HepG2 (cell line): Measurements from ENCODE around the gene ATRN. TPM values are rescaled to one million over a fixed set of nuclear protein-coding genes. Genes with fewer than 3 reads are reported as not detected.

Experiments
- ATAC-seq: fragments of 200-7000 bp; cut with Tn5 transposase; 3 replicates; pipeline ENCODE4 v1.9.1; 2020; ENCODE audit warnings: mild to moderate bottlenecking, moderate library complexity
- BruUV-seq: library from RNA; stranded (reverse); fragments of 400-500 nt; replicated peaks from 2 replicates; lab custom pipeline; 2021; lab: Mats Ljungman, UMichigan
- CTCF ChIA-PET: fragments of 300-600 bp; formaldehyde crosslinking; extraction: SDS; loops from one replicate; lab custom pipeline; 2021; ENCODE audit warnings: low total read pairs, inconsistent platforms, low intra/inter-chr PET ratio; lab: Yijun Ruan, JAX
- POLR2A ChIA-PET: fragments of 350-600 bp; sonication (Branson Sonifier 250); formaldehyde crosslinking; loops from one replicate; lab custom pipeline; 2020; ENCODE audit warnings: antibody characterized with exemption, inconsistent platforms; lab: Yijun Ruan, JAX
- DNase-seq: peaks from one replicate; pipeline ENCODE4 v3.0.0-alpha.2; 2015; ENCODE audit warnings: low spot score
- FAIRE-seq: peaks from 3 replicates; lab custom pipeline; 2011; peaks lifted over from hg19 to GRCh38; lab: Jason Lieb, UNC
- H2AFZ ChIP-seq: one replicate; pipeline ENCODE4 v1.6.1; 2011; ENCODE audit warnings: low read length, inconsistent platforms
- H3K27ac ChIP-seq: fragments of 300-600 bp; 3 replicates; pipeline ENCODE4 v1.8.0; 2011; ENCODE audit warnings: mixed run types, mild to moderate bottlenecking, mixed read lengths, low read length, inconsistent platforms; ENCODE audit not compliant: insufficient read depth; ENCODE audit errors: extremely low read length
- H3K27me3 ChIP-seq, 2 experiments: fragments of 200-600 bp in 1 of 2; 2 replicates in 1 of 2; 3 replicates in 1 of 2; pipeline versions ENCODE4 v1.6.0 to v1.8.0; 2011; ENCODE audit warnings: low read length in 2 of 2, mild to moderate bottlenecking in 2 of 2, moderate library complexity in 2 of 2, inconsistent platforms in 1 of 2; ENCODE audit not compliant: insufficient read depth in 2 of 2, control insufficient read depth in 1 of 2
- H3K36me3 ChIP-seq, 2 experiments: fragments of 200-600 bp in 1 of 2; replicated peaks in 1 of 2; 2 replicates in 1 of 2; 3 replicates in 1 of 2; pipeline versions ENCODE4 v1.5.1 to v1.8.0; 2011; ENCODE audit warnings: low read length in 2 of 2, inconsistent platforms in 1 of 2; ENCODE audit not compliant: insufficient read depth in 2 of 2, control insufficient read depth in 1 of 2
- H3K4me1 ChIP-seq: 2 replicates; pipeline ENCODE4 v1.5.1; 2012; ENCODE audit warnings: low read length, inconsistent platforms; ENCODE audit not compliant: insufficient read depth
- H3K4me2 ChIP-seq: 2 replicates; pipeline ENCODE4 v1.6.0; 2011; ENCODE audit warnings: low read depth, low read length, inconsistent platforms
- H3K4me3 ChIP-seq, 3 experiments: fragments of 200-600 bp in 1 of 3; sonication (generic), shearing (Covaris generic) in 1 of 3; replicated peaks in 1 of 3; 2 replicates each; pipeline ENCODE4 v1.5.1; 2011 to 2016; ENCODE audit warnings: low read length in 3 of 3, inconsistent platforms in 2 of 3, low read depth in 2 of 3, mild to moderate bottlenecking in 2 of 3, control low read depth in 1 of 3, mixed read lengths in 1 of 3; ENCODE audit not compliant: insufficient read depth in 1 of 3
- H3K79me2 ChIP-seq: one replicate; pipeline ENCODE4 v1.6.1; 2011; ENCODE audit warnings: low read length, inconsistent platforms; ENCODE audit not compliant: insufficient read depth
- H3K9ac ChIP-seq: 2 replicates; pipeline ENCODE4 v1.6.0; 2011; ENCODE audit warnings: mild to moderate bottlenecking, low read depth, low read length, inconsistent platforms; ENCODE audit not compliant: insufficient read depth
- H3K9me3 ChIP-seq: 2 replicates; pipeline ENCODE4 v1.5.1; 2012; ENCODE audit warnings: mild to moderate bottlenecking, low read length
- H4K20me1 ChIP-seq: 2 replicates; pipeline ENCODE4 v1.6.0; 2011; ENCODE audit warnings: inconsistent platforms, mild to moderate bottlenecking, low read length, moderate library complexity; ENCODE audit not compliant: insufficient read depth
- ATF4 ChIP-seq, 2 experiments: fragments of 450-650 bp in 1 of 2; sonication (generic) in 1 of 2; formaldehyde crosslinking; IDR thresholded peaks; 2 replicates each; pipeline versions ENCODE4 v1.5.0 to v1.8.0; 2020 to 2022; ENCODE audit warnings: mild to moderate bottlenecking in 1 of 2, missing genetic modification reagents in 1 of 2
- CEBPG ChIP-seq: IDR thresholded peaks from 2 replicates; pipeline ENCODE4 v1.6.1; 2016
- FOXA1 ChIP-seq, 2 experiments: fragments of 450-650 bp in 1 of 2; sonication (generic) in 1 of 2; formaldehyde crosslinking in 1 of 2; IDR thresholded peaks; 2 replicates each; pipeline versions ENCODE4 v1.4.0 to v1.6.1; 2016 to 2020; ENCODE audit warnings: missing genetic modification reagents in 1 of 2
- GFI1 ChIP-seq: sonication (generic); formaldehyde crosslinking; IDR thresholded peaks from 2 replicates; pipeline ENCODE4 v1.5.0; 2020; ENCODE audit warnings: missing genetic modification reagents, mild to moderate bottlenecking, borderline replicate concordance
- HNF1A ChIP-seq, 2 experiments: sonication (generic) in 1 of 2; formaldehyde crosslinking in 1 of 2; IDR thresholded peaks; 2 replicates each; pipeline versions ENCODE4 v1.4.0 to v1.6.1; 2016 to 2020; ENCODE audit warnings: borderline replicate concordance in 1 of 2, low read depth in 1 of 2, mild to moderate bottlenecking in 1 of 2, missing genetic modification reagents in 1 of 2
- MED13 ChIP-seq: sonication (generic); formaldehyde crosslinking; IDR thresholded peaks from 2 replicates; pipeline ENCODE4 v1.5.0; 2020; ENCODE audit warnings: missing genetic modification reagents
- TP53 ChIP-seq: sonication (generic); formaldehyde crosslinking; conservative IDR thresholded peaks from 2 replicates; pipeline ENCODE4 v1.4.0; 2020; ENCODE audit warnings: missing genetic modification reagents
- WIZ ChIP-seq: sonication (generic); formaldehyde crosslinking; IDR thresholded peaks from 2 replicates; pipeline ENCODE4 v1.5.1; 2020; ENCODE audit warnings: mild to moderate bottlenecking, missing genetic modification reagents
- ZFP91 ChIP-seq: sonication (generic); formaldehyde crosslinking; IDR thresholded peaks from 2 replicates; pipeline ENCODE4 v1.9.0; 2022; ENCODE audit warnings: missing genetic modification reagents, mild to moderate bottlenecking, borderline replicate concordance
- ZNF614 ChIP-seq: IDR thresholded peaks from 2 replicates; pipeline ENCODE4 v1.6.1; 2018; ENCODE audit warnings: missing biosample characterization, missing genetic modification reagents, inconsistent platforms, borderline replicate concordance
- ZNF652 ChIP-seq: IDR thresholded peaks from 2 replicates; pipeline ENCODE4 v1.6.1; 2016; ENCODE audit warnings: low read depth, borderline replicate concordance
- ZNF770 ChIP-seq: sonication (generic); formaldehyde crosslinking; IDR thresholded peaks from 2 replicates; pipeline ENCODE4 v1.5.0; 2020; ENCODE audit warnings: mild to moderate bottlenecking, missing genetic modification reagents
- WGBS: methylation state at CpG from one replicate; pipeline ENCODE4 v1.1.6; 2017; ENCODE audit warnings: low lambda C conversion rate; 5-methylcytosine and 5-hydroxymethylcytosine counted together
- in situ Hi-C: cut with HindIII; loops from 2 replicates; pipeline ENCODE4 v1.10.0; 2017; ENCODE audit warnings: low pct_unique_long_range_greater_than_20kb; ENCODE audit not compliant: extremely low pct_ligation_motif_present
- intact Hi-C: fragments of 100-400 bp; cut with micrococcal nuclease; formaldehyde crosslinking; loops from one replicate; pipeline ENCODE4 v1.10.0; 2022; ENCODE audit not compliant: unreplicated experiment
- polyA plus RNA-seq, 8 experiments: library from polyadenylated mRNA; depleted of rRNA in 3 of 8; stranded (reverse) in 7 of 8; unstranded in 1 of 8; fragments of >200 nt; fragmentation: Illumina TruSeq in 4 of 8; extraction: Trizol in 4 of 8; gene quantifications; 2 replicates each; pipeline versions ENCODE4 v1.2.1 to v1.2.3, GENCODE V29; 2011 to 2016; ENCODE audit warnings: low read depth in 4 of 8, missing spikeins in 1 of 8, mixed read lengths in 1 of 8; ENCODE audit not compliant: insufficient read depth in 1 of 8
- total RNA-seq, 5 experiments: library from RNA; depleted of rRNA; stranded (reverse); fragments of >200 nt; fragmentation: Illumina TruSeq; extraction: Trizol; gene quantifications; 2 replicates each; pipeline ENCODE4 v1.2.3, GENCODE V29; 2016; ENCODE audit warnings: low read depth in 1 of 5

The ATRN gene
- total and polyA plus RNA-seq, 2 of the 13 experiments (the other 11 are each of a cell fraction or from before 2014, with no cell fraction given) = 44.2 to 81.1 TPM

DNA sequence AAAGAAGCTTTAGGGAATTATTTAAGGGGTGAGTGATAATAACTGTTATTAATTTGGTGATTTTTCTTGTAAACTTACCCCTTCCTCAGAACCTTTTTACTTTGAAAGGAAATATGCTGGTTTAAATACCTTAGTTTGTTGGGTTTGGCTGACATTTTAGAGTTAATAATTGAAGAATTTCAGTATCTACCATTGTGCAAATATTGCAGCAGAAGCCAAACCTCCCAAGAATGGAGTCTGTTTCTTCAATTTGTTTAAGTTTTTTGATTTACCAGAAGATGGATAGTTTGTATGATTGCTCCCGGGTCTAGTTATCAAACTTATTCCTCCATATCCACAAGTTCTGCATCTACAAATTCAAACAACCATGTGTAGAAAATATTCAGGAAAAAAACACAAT lies 77.1 kb downstream of the ATRN start:
- Histone ChIP-seq H3K27me3 (no peaks in the 10 kb centered on the region), H3K4me1 (peaks cover 61% of the 10 kb centered on the region), H4K20me1 (no peaks in the 10 kb centered on the region), H3K4me2 (no peak overlapping the region), H3K9me3 (no peaks in the 10 kb centered on the region), H3K79me2 (no peaks in the 10 kb centered on the region), H3K4me3 (no peak overlapping the region), H2AFZ (no peak overlapping the region), H3K36me3 (peaks cover 7 to 32% of the 10 kb centered on the region in 2 experiments), H3K27ac (peak overlapping the region; percentile 15), H3K9ac (no peak overlapping the region)
- intact Hi-C loops = loop anchor here (10.0 kb wide), 1 partner anchor 143 kb away; the partner anchor contains the start of gene DNAAF9
- ChIA-PET CTCF (no interaction called here), POLR2A (interaction anchor here (1.2 kb wide), 1 partner anchor 77 kb away, joined by 3 read pairs; the partner anchor contains the start of gene ATRN)
- ATAC-seq (peak; percentile 37; the same call in 2 of the 3 replicates), FAIRE-seq (no peak), DNase-seq (peak; percentile 52)
- TF ChIP-seq ZNF614 (CRISPR knock-in tag) (no peak), FOXA1 (IDR thresholded peaks at IDR 0.05) (no peak), FOXA1 (CRISPR knock-in tag; IDR thresholded peaks at IDR 0.05) (peak; percentile 24; the same call in 1 of the 2 replicates), MED13 (CRISPR knock-in tag) (0 out of 2 replicates have a peak, but pooled peaks have one; percentile 35), HNF1A (IDR thresholded peaks at IDR 0.05; ENCODE audit: low read depth) (peak; percentile 39; the same call in 1 of the 2 replicates), HNF1A (CRISPR knock-in tag; IDR thresholded peaks at IDR 0.05; ENCODE audit: borderline replicate concordance) (no peak), ATF4 (CRISPR knock-in tag; IDR thresholded peaks at IDR 0.05) (peak in 1 of 2 experiments; percentile 70; a peak in 2 of 4 replicates), ZNF652 (CRISPR knock-in tag) (peak; percentile 67; the same call in 1 of the 2 replicates), ZNF770 (CRISPR knock-in tag) (0 out of 2 replicates have a peak, but pooled peaks have one; percentile 13), ZFP91 (CRISPR knock-in tag) (no peak), GFI1 (CRISPR knock-in tag) (0 out of 2 replicates have a peak, but pooled peaks have one; percentile 41), WIZ (CRISPR knock-in tag) (no peak), TP53 (CRISPR knock-in tag) (no peak), CEBPG (peak; percentile 65)
- 58% methylated on average over 1 of the region's 1 CpG for WGBS
- no TSS peak for BruUV-seq
- in situ Hi-C loops = no loop called here
